ENCODE results near the gene PTCD2.
A peak's percentile ranks its signal among the peaks of the same experiment; 100 is the strongest.
"Not testable (repeated sequence)": the region's sequence is repeated elsewhere in the genome, so short reads cannot be mapped to it uniquely, and the experiment has no call there.

PTCD2 gene

DNA sequence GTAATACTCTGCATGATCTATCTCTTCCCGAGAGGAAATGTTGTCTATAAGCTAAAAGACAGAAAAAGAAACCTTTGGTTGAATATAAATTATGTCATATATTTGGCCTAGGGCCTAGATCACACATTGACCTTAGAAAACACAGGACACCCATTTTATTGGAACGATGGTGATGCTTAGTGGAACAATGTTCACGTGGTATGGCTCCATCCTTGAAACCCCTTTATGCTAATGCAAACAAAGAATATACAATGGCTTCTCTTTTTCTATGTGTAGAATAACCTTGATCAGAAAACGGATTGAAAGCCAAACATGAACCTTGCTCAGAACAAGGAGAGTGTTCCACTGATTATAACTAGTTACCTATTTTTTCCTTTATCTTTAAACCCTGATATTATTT, 24.6 kb upstream of the PTCD2 start:
- FAIRE-seq (no peak), DNase-seq (ENCODE audit: low spot score) (no peak)

DNA sequence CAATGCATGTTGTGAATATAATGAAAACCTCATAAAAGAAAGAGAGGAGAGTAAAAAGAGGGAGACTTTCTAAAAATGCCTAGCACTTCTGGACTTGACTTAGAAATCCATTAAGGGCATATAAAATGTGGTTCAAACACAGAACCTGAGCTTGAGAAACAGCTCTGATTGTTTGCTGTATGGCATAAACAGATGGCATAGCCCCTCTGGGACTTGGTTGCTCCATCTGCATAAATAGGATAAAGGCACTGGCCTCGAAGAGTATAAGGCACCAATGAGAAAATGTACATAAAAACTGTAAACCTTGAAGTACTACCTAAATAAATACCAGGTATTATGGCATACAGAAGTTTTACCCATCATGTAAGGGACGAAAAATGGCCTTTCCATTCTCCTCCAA, 23.9 kb upstream of the PTCD2 start:
- FAIRE-seq: no peak

DNA sequence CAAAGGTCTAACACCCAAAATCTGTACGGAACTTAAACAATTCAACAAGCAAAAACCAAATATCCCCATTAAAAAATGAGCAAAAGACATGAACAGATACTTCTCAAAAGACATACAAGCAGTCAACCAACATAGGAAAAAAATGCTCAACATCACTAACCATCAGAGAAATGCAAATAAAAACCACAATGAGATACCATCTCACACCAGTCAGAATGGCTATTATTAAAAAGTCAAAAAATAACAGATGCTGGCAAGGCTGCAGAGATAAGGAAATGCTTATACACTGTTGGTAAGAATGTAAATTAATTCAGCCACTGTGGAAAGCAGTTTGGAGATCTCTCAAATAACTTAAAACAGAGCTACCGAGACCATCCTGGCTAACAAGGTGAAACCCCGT, 22.0 kb upstream of the PTCD2 start:
- not testable (repeated sequence) for FAIRE-seq; DNase-seq (ENCODE audit: low spot score)

More for the DNA sequence above, 23.9 kb upstream of the PTCD2 start:
- no peak for DNase-seq (ENCODE audit: low spot score)

DNA sequence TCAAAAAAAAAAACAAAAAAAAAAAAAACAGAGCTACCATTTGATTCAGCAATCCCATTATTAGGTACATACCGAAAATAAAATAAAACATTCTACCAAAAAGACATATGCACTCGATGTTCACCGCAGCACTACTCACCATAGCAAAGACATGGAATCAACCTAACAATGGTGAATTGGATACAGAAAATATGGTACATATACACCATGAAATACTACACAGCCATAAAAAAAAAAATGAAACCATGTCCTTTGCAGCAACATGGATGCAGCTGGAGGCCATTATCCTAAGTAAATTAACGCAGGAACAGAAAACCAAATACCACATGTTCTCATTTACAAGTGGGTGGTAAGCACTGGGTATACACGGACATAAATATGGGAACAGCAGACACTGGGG, 21.5 kb upstream of the PTCD2 start:
- FAIRE-seq (no peak), DNase-seq (ENCODE audit: low spot score) (no peak)

GRCh38 chr5:72300590-72301339, 19.4 kb upstream of the PTCD2 start:
- FAIRE-seq (no peak), DNase-seq (ENCODE audit: low spot score) (no peak)

GRCh38 chr5:72301557-72301956, 18.6 kb upstream of the PTCD2 start:
- FAIRE-seq (no peak), DNase-seq (ENCODE audit: low spot score) (no peak)

- no peak for DNase-seq (ENCODE audit: low spot score)
Measured at GRCh38 chr5:72302171-72302570, 18.0 kb upstream of the PTCD2 start.

GRCh38 chr5:72305194-72306142, 14.7 kb upstream of the PTCD2 start:
- no peak for FAIRE-seq
- no peak for DNase-seq (ENCODE audit: low spot score)

More at GRCh38 chr5:72302171-72302570, 18.0 kb upstream of the PTCD2 start:
- no peak for FAIRE-seq

GRCh38 chr5:72307573-72307967, 12.6 kb upstream of the PTCD2 start:
- no peak for DNase-seq (ENCODE audit: low spot score)
- FAIRE-seq: no peak

- DNase-seq (ENCODE audit: low spot score) (peak; percentile 80), FAIRE-seq (no peak)
Measured at GRCh38 chr5:72307968-72308852, 12.0 kb upstream of the PTCD2 start.

- FAIRE-seq (no peak), DNase-seq (ENCODE audit: low spot score) (no peak)
Measured at GRCh38 chr5:72308853-72309191, 11.4 kb upstream of the PTCD2 start.

DNA sequence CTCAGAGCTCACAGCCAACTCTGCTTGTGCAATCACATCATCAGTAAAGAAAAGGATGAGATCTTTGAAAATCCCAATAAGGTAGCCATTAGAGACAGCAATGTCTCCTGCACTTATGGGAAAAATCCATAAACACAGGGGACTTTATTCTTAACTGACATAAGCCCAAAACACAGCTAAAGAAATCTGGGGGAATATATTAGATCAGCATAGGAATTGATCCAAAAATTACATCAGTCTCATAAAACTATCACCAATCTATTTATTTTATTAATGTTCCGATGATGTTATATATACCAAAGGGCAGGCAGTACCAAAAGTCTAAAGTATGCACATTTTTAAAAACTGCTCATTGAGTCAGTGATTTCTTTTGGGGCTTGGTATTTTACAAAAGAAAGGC, 7.0 kb upstream of the PTCD2 start:
- DNase-seq (ENCODE audit: low spot score): no peak
- FAIRE-seq: no peak

- DNase-seq (ENCODE audit: low spot score): peak; percentile 17
Measured at GRCh38 chr5:72314571-72315172, 5.5 kb upstream of the PTCD2 start.

GRCh38 chr5:72319435-72319975, 668 bp upstream of the PTCD2 start:
- DNase-seq (ENCODE audit: low spot score); FAIRE-seq: not testable (repeated sequence)

More at GRCh38 chr5:72314571-72315172, 5.5 kb upstream of the PTCD2 start:
- FAIRE-seq: no peak

- FAIRE-seq (no peak), DNase-seq (ENCODE audit: low spot score) (peak; percentile 4)
Measured at GRCh38 chr5:72324189-72324825, 4.1 kb downstream of the PTCD2 start.

- DNase-seq (ENCODE audit: low spot score) (peak; percentile 25), FAIRE-seq (peak; percentile 34)
Measured at GRCh38 chr5:72325566-72326305, 5.6 kb downstream of the PTCD2 start.

DNA sequence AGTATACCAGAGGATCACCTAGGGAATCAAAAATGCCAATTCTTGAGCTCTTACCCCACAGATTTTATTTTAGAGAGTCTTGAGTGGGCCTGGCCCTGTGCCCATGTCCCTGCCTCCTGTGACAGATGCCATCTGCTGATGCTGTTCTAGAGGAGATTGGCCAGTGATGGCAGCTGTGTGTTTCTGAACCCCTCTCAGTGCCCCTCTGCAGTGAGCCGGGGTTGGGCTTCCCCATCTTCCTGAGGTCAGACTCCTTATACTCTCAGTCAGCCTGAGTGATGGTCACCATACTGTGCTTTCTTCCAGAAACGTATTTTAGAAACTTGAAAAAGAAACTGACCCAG, 6.1 kb downstream of the PTCD2 start:
- FAIRE-seq: no peak
- DNase-seq (ENCODE audit: low spot score): no peak

DNA sequence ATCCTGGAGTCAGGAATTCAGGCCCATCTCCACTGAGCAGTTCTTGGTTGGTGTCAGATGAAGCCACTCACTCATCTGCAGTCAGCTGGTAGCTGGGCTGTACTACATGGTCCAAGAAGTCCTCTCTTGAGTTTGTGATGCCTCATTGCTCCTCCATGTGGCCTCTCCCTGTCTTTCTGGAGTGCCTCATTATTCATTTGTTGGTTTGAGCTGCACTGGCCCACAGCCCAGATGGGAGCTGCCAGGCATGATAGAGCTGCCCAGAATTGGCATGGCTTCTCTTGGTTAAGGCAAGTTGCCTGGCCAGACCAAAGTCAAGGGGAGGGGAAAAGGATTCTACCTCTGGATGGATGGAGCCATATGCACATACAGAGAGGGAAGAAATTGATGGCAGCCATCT, 8.0 kb downstream of the PTCD2 start:
- peak; percentile 80 for FAIRE-seq
- DNase-seq (ENCODE audit: low spot score): peak; percentile 54

GRCh38 chr5:72330712-72331111, 10.5 kb downstream of the PTCD2 start:
- DNase-seq (ENCODE audit: low spot score) (no peak), FAIRE-seq (no peak)

DNA sequence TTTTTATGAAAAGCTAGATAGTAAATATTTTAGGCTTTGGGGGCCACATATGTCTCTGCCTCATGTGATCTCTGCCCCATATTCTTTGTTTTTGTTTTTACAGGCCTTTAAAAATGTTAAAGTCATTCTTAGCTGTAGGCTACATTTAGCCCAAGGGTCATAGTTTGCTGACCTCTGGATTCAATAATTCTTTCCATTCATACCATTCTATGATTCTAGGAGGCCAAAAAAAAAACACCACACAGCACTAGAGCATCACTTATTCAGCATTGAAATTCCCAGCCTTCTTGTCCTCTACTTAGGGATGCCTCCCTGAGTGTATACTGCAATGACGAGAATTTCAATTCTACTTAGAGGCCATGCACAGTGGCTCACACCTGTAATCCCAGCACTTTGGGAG, 17.0 kb downstream of the PTCD2 start:
- DNase-seq (ENCODE audit: low spot score): no peak
- FAIRE-seq: no peak

Data from RCC 7860 (cell line).